Upper lobe of left lung (tissue), 6 donors: ENCODE data around the gene KANK3. TPM values are rescaled to one million over a fixed set of nuclear protein-coding genes. Genes with fewer than 3 reads are reported as not detected.
"Not testable (repeated sequence)": the region's sequence is repeated elsewhere in the genome, so short reads cannot be mapped to it uniquely, and the experiment has no call there.

Experiments used
- ATAC-seq, 2 donors: fragments of 200-7000 bp; cut with Tn5 transposase; one replicate each; pipeline ENCODE4 v1.9.1; 2022; ENCODE audit warnings: mild to moderate bottlenecking in 2 of 2, moderate library complexity in 2 of 2; ENCODE audit not compliant: low FRiP score in 2 of 2
- DNase-seq, 2 donors: peaks; one replicate each; pipeline ENCODE4 v3.0.0-alpha.2; 2019 to 2020
- H3K27ac ChIP-seq, 4 donors: fragments of 200-600 bp; sonication (generic); one replicate each; pipeline ENCODE4 v1.5.1; 2016 to 2019
- H3K27me3 ChIP-seq, 4 donors: fragments of 200-600 bp; sonication (generic); one replicate each; pipeline ENCODE4 v1.5.1; 2017 to 2019
- H3K36me3 ChIP-seq, 4 donors: fragments of 200-600 bp; sonication (generic); one replicate each; pipeline ENCODE4 v1.5.1; 2016 to 2019
- H3K4me1 ChIP-seq, 4 donors: fragments of 200-600 bp; sonication (generic); one replicate each; pipeline ENCODE4 v1.5.1; 2018 to 2019
- H3K4me3 ChIP-seq, 4 donors: fragments of 200-600 bp; sonication (generic); one replicate each; pipeline ENCODE4 v1.5.1; 2017 to 2019; ENCODE audit warnings: mild to moderate bottlenecking in 2 of 4, moderate library complexity in 1 of 4
- H3K9me3 ChIP-seq, 4 donors: fragments of 200-600 bp; sonication (generic); one replicate each; pipeline ENCODE4 v1.5.1; 2018 to 2019
- CTCF ChIP-seq, 6 experiments: fragments of 450-650 bp in 4 of 6; fragments of 200-600 bp in 2 of 6; sonication (generic) in 2 of 6; IDR thresholded peaks; one replicate each; pipeline ENCODE4 v1.5.1; 2016 to 2019; ENCODE audit warnings: antibody characterized with exemption in 6 of 6
- EP300 ChIP-seq, 4 donors: sonication (generic); formaldehyde crosslinking; IDR thresholded peaks; one replicate each; pipeline ENCODE4 v1.5.1; 2017; ENCODE audit warnings: antibody characterized with exemption in 4 of 4, control low read depth in 2 of 4
- POLR2A ChIP-seq, 4 donors: fragments of 450-650 bp; IDR thresholded peaks; one replicate each; pipeline ENCODE4 v1.5.1; 2016 to 2017; ENCODE audit warnings: antibody characterized with exemption in 4 of 4, mild to moderate bottlenecking in 2 of 4
- POLR2AphosphoS5 ChIP-seq, 2 donors: sonication (generic); formaldehyde crosslinking; IDR thresholded peaks; one replicate each; pipeline ENCODE4 v1.5.1; 2017; ENCODE audit warnings: antibody characterized with exemption in 2 of 2
- WGBS, 2 donors: methylation state at CpG; one replicate each; pipeline ENCODE4 v1.1.5; 2017 to 2018; 5-methylcytosine and 5-hydroxymethylcytosine counted together
- small RNA-seq, 4 donors: library from RNA; depleted of rRNA; stranded (forward); fragments of <200 nt; gene quantifications; one replicate each; pipeline ENCODE3, GENCODE V24; 2016
- total RNA-seq, 6 donors: library from RNA; depleted of rRNA in 4 of 6; stranded (reverse); fragments of >200 nt in 4 of 6; gene quantifications; one replicate each; pipeline versions ENCODE4 v1.1.0 to v1.2.1, GENCODE V29; 2016 to 2021
- donor health status: DM: no; HTN: no; CAD: no; lungs with moderate emphysema.
- donor health status: DM: no; HTN: yes; CAD: no; lungs with severe emphysema.

Gene KANK3
- total RNA-seq, 6 donors from 2014 or later = 27.7 to 109 (median 56.9) TPM

GRCh38 chr19:8302357-8302691 is 40.7 kb downstream of the KANK3 start:
- ATAC-seq = peak in 1 of 2 donors; percentile 27
- no peak overlapping the region for H3K4me3 ChIP-seq
- peak; percentile 20 to 66 for DNase-seq
- peaks cover 0 to 18% (median 4%) of the 10 kb centered on the region in 4 donors for H3K36me3 ChIP-seq
- H3K27ac ChIP-seq = no peak overlapping the region
- H3K9me3 ChIP-seq = no peaks in the 10 kb centered on the region
- H3K4me1 ChIP-seq = peaks cover 13 to 23% (median 18%) of the 10 kb centered on the region in 4 donors
- WGBS, 2 donors = 40 to 77% methylated on average over 6 to 9 of the region's 11 CpGs
- H3K27me3 ChIP-seq = no peaks in the 10 kb centered on the region
- TF ChIP-seq POLR2AphosphoS5 (IDR thresholded peaks at IDR 0.05) = no peak
- TF ChIP-seq POLR2A (IDR thresholded peaks at IDR 0.05) = no peak
- no peak for TF ChIP-seq EP300 (IDR thresholded peaks at IDR 0.05)
- no peak for TF ChIP-seq CTCF (IDR thresholded peaks at IDR 0.05)

GRCh38 chr19:8291337-8291736 is 51.7 kb downstream of the KANK3 start:
- not testable (repeated sequence) for H3K4me3 ChIP-seq, DNase-seq, H3K27ac ChIP-seq, H3K4me1 ChIP-seq, H3K27me3 ChIP-seq, H3K9me3 ChIP-seq, H3K36me3 ChIP-seq
- ATAC-seq = peak in 1 of 2 donors; percentile 81
- WGBS, 2 donors = no CpG with 5 or more reads among the region's 9 CpGs

GRCh38 chr19:8276508-8276907 is 66.6 kb downstream of the KANK3 start:
- not testable (repeated sequence) for H3K27ac ChIP-seq, H3K9me3 ChIP-seq, DNase-seq, H3K27me3 ChIP-seq, H3K4me3 ChIP-seq, H3K36me3 ChIP-seq, H3K4me1 ChIP-seq
- ATAC-seq = peak; percentile 62 to 83
- no CpG with 5 or more reads among the region's 9 CpGs for WGBS, 2 donors

Small RNA genes within 50 kb of the gene (small RNA-seq; reads per million reads assigned to genes)
- gene MIR4999 = 0 to 0.26 (median 0.23) reads per million in 4 donors

Other genes with a start within 250 kb of the KANK3 start
- 100 to 1,000 TPM in 1 of 6 donors, 10 to 100 TPM in 1, 1 to 10 TPM in 3, under 1 TPM in 1; 0.10 to 106 (median 8.0) TPM for gene FBN3, start 193.7 kb downstream of the KANK3 start, total RNA-seq
- 100 to 1,000 TPM in 1 of 6 donors, 10 to 100 TPM in 5; 55.5 to 131 (median 63.8) TPM for gene CERS4, start 133.9 kb downstream of the KANK3 start, total RNA-seq
- gene CD320, start 34.9 kb downstream of the KANK3 start, total RNA-seq = 10 to 100 TPM; 10.5 to 54.0 (median 27.3) TPM
- 10 to 100 TPM; 13.6 to 50.9 (median 31.1) TPM for gene NDUFA7, start 21.9 kb downstream of the KANK3 start, total RNA-seq
- 1,000 to 10,000 TPM in 2 of 6 donors, 100 to 1,000 TPM in 4; 282 to 1,919 (median 843) TPM for gene RPS28, start 21.8 kb downstream of the KANK3 start, total RNA-seq
- gene ANGPTL4, start 20.9 kb upstream of the KANK3 start, total RNA-seq = 10 to 100 TPM in 4 of 6 donors, 1 to 10 TPM in 1, not detected in 1; 1.8 to 27.7 (median 13.4) TPM
- gene RAB11B, start 47.1 kb upstream of the KANK3 start, total RNA-seq = 100 to 1,000 TPM in 4 of 6 donors, 10 to 100 TPM in 2; 55.0 to 158 (median 130) TPM
- gene MARCHF2, start 70.0 kb upstream of the KANK3 start, total RNA-seq = 100 to 1,000 TPM in 3 of 6 donors, 10 to 100 TPM in 3; 72.2 to 266 (median 111) TPM
- 100 to 1,000 TPM in 5 of 6 donors, 10 to 100 TPM in 1; 95.2 to 188 (median 149) TPM for gene HNRNPM, start 101.7 kb upstream of the KANK3 start, total RNA-seq
- 10 to 100 TPM in 4 of 6 donors, 1 to 10 TPM in 2; 8.7 to 66.0 (median 36.4) TPM for gene PRAM1, start 159.4 kb upstream of the KANK3 start, total RNA-seq
- gene ZNF414, start 170.9 kb upstream of the KANK3 start, total RNA-seq = 10 to 100 TPM; 10.5 to 39.8 (median 25.4) TPM
- 100 to 1,000 TPM in 4 of 6 donors, 10 to 100 TPM in 2; 47.3 to 246 (median 127) TPM for gene MYO1F, start 234.2 kb upstream of the KANK3 start, total RNA-seq